GM23248 (cell line): ENCODE results near the gene AHSG.
"Not testable (repeated sequence)": the region's sequence is repeated elsewhere in the genome, so short reads cannot be mapped to it uniquely, and the experiment has no call there.

Source experiments
- EZH2 ChIP-seq: fragments of 200-600 bp; sonication (generic); IDR thresholded peaks from 2 replicates; pipeline ENCODE4 v1.6.1; 2018; ENCODE audit warnings: antibody characterized with exemption, mild to moderate bottlenecking; ENCODE audit not compliant: insufficient read depth, poor library complexity, severe bottlenecking
- EZH2phosphoT487 ChIP-seq: fragments of 200-600 bp; sonication (generic); IDR thresholded peaks from 2 replicates; pipeline ENCODE4 v1.6.1; 2018; ENCODE audit warnings: antibody characterized with exemption, moderate library complexity, mild to moderate bottlenecking, low read depth; ENCODE audit not compliant: insufficient read depth

DNA sequence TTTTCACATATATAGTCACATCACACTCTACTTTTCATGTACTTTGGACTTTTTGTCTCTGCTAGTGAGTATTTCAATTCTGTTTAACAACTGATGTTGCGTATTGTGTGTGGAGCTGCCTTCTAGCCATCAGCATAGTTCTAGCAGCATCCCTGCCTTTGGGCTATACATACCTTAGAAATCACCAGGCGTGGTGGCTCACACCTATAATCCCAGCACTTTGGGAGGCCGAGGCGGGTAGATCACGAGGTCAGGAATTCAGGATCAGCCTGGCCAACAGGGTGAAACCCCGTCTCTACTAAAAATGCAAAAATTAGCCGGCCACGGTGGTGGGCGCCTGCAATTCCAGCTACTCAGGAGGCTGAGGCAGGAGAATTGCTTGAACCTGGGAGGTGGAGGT, 26.6 kb upstream of the AHSG start:
- not testable (repeated sequence) for TF ChIP-seq EZH2phosphoT487, EZH2
